Activated CD8-positive, alpha-beta memory T cell treated with anti-CD3 and anti-CD28 coated beads for 1 hour (primary cell): ENCODE results near the gene BNIP3.
"Not testable (repeated sequence)": the region's sequence is repeated elsewhere in the genome, so short reads cannot be mapped to it uniquely, and the experiment has no call there.

Experiments used
- DNase-seq, 2 donors: peaks; one replicate each; pipeline ENCODE4 v3.0.0-alpha.2; 2020; ENCODE audit warnings: low read depth in 1 of 2; ENCODE audit errors: extremely low read depth in 1 of 2

The BNIP3 gene

GRCh38 chr10:131954356-131954965 is 27.3 kb downstream of the BNIP3 start:
- no peak for DNase-seq

GRCh38 chr10:131949908-131950307 is 31.8 kb downstream of the BNIP3 start:
- DNase-seq = not testable (repeated sequence)

- DNase-seq = no peak
Measured at GRCh38 chr10:131949041-131949862, 32.5 kb downstream of the BNIP3 start.

GRCh38 chr10:131948501-131948900 is 33.2 kb downstream of the BNIP3 start:
- no peak for DNase-seq

- no peak for DNase-seq
Measured at GRCh38 chr10:131947631-131948347, 33.9 kb downstream of the BNIP3 start.

- DNase-seq = no peak
Measured at GRCh38 chr10:131946880-131947279, 34.8 kb downstream of the BNIP3 start.

GRCh38 chr10:131946321-131946751 is 35.4 kb downstream of the BNIP3 start:
- DNase-seq = no peak

- DNase-seq = no peak
Measured at GRCh38 chr10:131944976-131945695, 36.6 kb downstream of the BNIP3 start.

GRCh38 chr10:131944412-131944811 is 37.3 kb downstream of the BNIP3 start:
- DNase-seq = no peak

GRCh38 chr10:131943021-131943814 is 38.5 kb downstream of the BNIP3 start:
- no peak for DNase-seq

- DNase-seq = no peak
Measured at GRCh38 chr10:131942455-131942854, 39.3 kb downstream of the BNIP3 start.

GRCh38 chr10:131938681-131939080 is 43.0 kb downstream of the BNIP3 start:
- DNase-seq = no peak

GRCh38 chr10:131937836-131938235 is 43.9 kb downstream of the BNIP3 start:
- no peak for DNase-seq

- DNase-seq = no peak
Measured at GRCh38 chr10:131936736-131937135, 45.0 kb downstream of the BNIP3 start.

- no peak for DNase-seq
Measured at GRCh38 chr10:131936294-131936693, 45.4 kb downstream of the BNIP3 start.

- DNase-seq = no peak
Measured at GRCh38 chr10:131935260-131935659, 46.5 kb downstream of the BNIP3 start.

GRCh38 chr10:131934769-131935168 is 47.0 kb downstream of the BNIP3 start:
- DNase-seq = no peak

GRCh38 chr10:131933696-131934086 is 48.0 kb downstream of the BNIP3 start:
- DNase-seq = no peak

GRCh38 chr10:131933016-131933695 is 48.6 kb downstream of the BNIP3 start:
- no peak for DNase-seq

- no peak for DNase-seq
Measured at GRCh38 chr10:131931981-131932380, 49.7 kb downstream of the BNIP3 start.
